ENCODE results near the gene RNGTT.

- TF ChIP-seq CTCF (optimal IDR thresholded peaks at IDR 0.05 in 1 of 3, IDR thresholded peaks at IDR 0.05 in 1 of 3, conservative IDR thresholded peaks at IDR 0.05 in 1 of 3; ENCODE audit: extremely low read depth in 1 of 3, insufficient read depth in 2 of 3, low read length in 3 of 3) (no peak), EZH2 (IDR thresholded peaks at IDR 0.05; ENCODE audit: low read length) (no peak)
Measured at GRCh38 chr6:88852775-88853174, 110.6 kb downstream of the RNGTT start.
